H1 (cell line): Measurements from ENCODE around the gene TFDP1.

ENCODE experiments used
- ATF3 ChIP-seq: IDR thresholded peaks from 2 replicates; pipeline ENCODE4 v1.6.1; 2011; ENCODE audit warnings: low read depth, mild to moderate bottlenecking, low read length; ENCODE audit not compliant: insufficient read depth
- EP300 ChIP-seq, 2 experiments: IDR thresholded peaks; 1 replicate in 1 of 2; 2 replicates in 1 of 2; pipeline ENCODE4 v1.6.1; 2011 to 2012; ENCODE audit warnings: low read depth in 2 of 2, low read length in 2 of 2, mild to moderate bottlenecking in 2 of 2, borderline replicate concordance in 1 of 2, inconsistent platforms in 1 of 2, moderate library complexity in 1 of 2
- EZH2 ChIP-seq: fragments of 200-600 bp; sonication (generic); IDR thresholded peaks from 2 replicates; pipeline ENCODE4 v1.7.1; 2012; ENCODE audit warnings: low read depth, mild to moderate bottlenecking, moderate library complexity, low read length, inconsistent platforms; ENCODE audit not compliant: severe bottlenecking
- KDM1A ChIP-seq: fragments of 200-600, 300-600 bp; sonication (generic); IDR thresholded peaks from 2 replicates; pipeline ENCODE4 v1.7.1; 2016; ENCODE audit warnings: mild to moderate bottlenecking, low read length, borderline replicate concordance
- NRF1 ChIP-seq: IDR thresholded peaks from 2 replicates; pipeline ENCODE4 v1.6.1; 2011; ENCODE audit warnings: mild to moderate bottlenecking, low read depth, low read length, improper control_type of control experiment
- POLR2A ChIP-seq, 2 experiments: IDR thresholded peaks; 1 replicate in 1 of 2; 2 replicates in 1 of 2; pipeline ENCODE4 v1.6.1; 2011; ENCODE audit warnings: low read depth in 2 of 2, low read length in 2 of 2, mild to moderate bottlenecking in 2 of 2; ENCODE audit errors: control extremely low read depth in 1 of 2
- POLR2AphosphoS5 ChIP-seq: IDR thresholded peaks from 2 replicates; pipeline ENCODE4 v1.6.1; 2011; ENCODE audit warnings: low read depth, low read length
- TCF12 ChIP-seq: IDR thresholded peaks from 2 replicates; pipeline ENCODE4 v1.6.1; 2011; ENCODE audit warnings: low read depth, mild to moderate bottlenecking, low read length
- TF ChIP-seq, protein P1 (sequence below), 3 experiments: IDR thresholded peaks; 1 replicate in 2 of 3; 2 replicates in 1 of 3; pipeline versions ENCODE4 v1.5.1 to v1.6.1; 2011; ENCODE audit warnings: low read length in 3 of 3, mild to moderate bottlenecking in 3 of 3, inconsistent platforms in 2 of 3, low read depth in 1 of 3, moderate library complexity in 1 of 3; ENCODE audit not compliant: insufficient read depth in 1 of 3; ENCODE audit errors: control extremely low read depth in 1 of 3

GRCh38 chr13:113642563-113642962, 58.0 kb downstream of the TFDP1 start:
- no peak for TF ChIP-seq EZH2
- no peak for TF ChIP-seq KDM1A
- TF ChIP-seq, protein P1, sequence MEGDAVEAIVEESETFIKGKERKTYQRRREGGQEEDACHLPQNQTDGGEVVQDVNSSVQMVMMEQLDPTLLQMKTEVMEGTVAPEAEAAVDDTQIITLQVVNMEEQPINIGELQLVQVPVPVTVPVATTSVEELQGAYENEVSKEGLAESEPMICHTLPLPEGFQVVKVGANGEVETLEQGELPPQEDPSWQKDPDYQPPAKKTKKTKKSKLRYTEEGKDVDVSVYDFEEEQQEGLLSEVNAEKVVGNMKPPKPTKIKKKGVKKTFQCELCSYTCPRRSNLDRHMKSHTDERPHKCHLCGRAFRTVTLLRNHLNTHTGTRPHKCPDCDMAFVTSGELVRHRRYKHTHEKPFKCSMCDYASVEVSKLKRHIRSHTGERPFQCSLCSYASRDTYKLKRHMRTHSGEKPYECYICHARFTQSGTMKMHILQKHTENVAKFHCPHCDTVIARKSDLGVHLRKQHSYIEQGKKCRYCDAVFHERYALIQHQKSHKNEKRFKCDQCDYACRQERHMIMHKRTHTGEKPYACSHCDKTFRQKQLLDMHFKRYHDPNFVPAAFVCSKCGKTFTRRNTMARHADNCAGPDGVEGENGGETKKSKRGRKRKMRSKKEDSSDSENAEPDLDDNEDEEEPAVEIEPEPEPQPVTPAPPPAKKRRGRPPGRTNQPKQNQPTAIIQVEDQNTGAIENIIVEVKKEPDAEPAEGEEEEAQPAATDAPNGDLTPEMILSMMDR (IDR thresholded peaks at IDR 0.05; ENCODE audit: control extremely low read depth in 1 of 3, insufficient read depth in 1 of 3, low read depth in 1 of 3, low read length in 3 of 3): no peak
- TF ChIP-seq POLR2A (IDR thresholded peaks at IDR 0.05; ENCODE audit: control extremely low read depth in 1 of 2, low read depth in 2 of 2, low read length in 2 of 2): no peak
- TF ChIP-seq NRF1: no peak
- TF ChIP-seq POLR2AphosphoS5: no peak
- TF ChIP-seq ATF3: no peak
- no peak for TF ChIP-seq EP300 (IDR thresholded peaks at IDR 0.05; ENCODE audit: borderline replicate concordance in 1 of 2, low read depth in 2 of 2, low read length in 2 of 2)
- TF ChIP-seq TCF12: no peak
